ENCODE data around the gene BCL10. TPM values are rescaled to one million over a fixed set of nuclear protein-coding genes. Genes with fewer than 3 reads are reported as not detected.

Gene BCL10
- polyA plus RNA-seq, 1 donor (not counting 4 experiments of a cell fraction or from before 2014, with no cell fraction given): 22.4 TPM

DNA sequence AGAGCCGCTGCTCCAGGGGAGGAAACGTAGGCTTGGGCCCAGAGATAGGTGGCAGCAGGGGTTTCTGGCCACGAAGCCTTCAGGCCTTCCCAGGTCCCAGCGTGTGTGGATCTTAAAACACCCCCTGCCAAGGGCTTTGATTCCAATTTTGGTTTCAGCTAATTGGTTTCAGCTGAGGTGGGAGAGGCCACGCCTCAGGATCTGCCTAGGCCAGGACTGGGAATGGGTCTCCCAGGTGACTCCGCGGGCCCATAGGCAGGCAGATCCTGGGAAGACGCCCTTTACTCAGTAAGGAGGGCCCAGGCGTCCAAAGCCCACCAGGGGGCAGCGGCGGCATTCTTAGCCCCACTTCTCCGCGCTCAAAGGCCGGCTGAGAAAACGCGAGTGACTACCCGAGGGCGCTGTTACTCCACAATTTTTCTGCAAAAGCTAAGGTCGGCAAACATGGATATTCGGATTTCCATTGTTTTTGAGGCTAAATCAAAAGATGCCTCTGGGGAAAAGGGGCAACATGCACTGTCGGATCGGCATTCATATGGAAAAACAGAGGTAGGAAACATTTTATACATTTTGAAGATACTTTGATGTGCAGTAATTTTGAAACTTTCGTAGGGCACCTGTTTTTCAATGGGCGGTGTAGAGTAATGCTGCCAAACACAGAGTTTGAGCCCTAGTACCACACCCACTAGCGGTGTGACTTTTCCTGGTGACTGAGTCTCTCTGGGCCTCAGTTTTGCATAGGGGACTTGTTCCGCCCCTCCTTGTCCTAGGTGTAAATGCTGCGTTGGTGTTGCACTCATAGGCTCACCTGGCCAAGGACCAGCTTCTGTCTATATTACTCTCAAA, 31.8 kb upstream of the BCL10 start:
- Histone ChIP-seq H3K4me3 (ENCODE audit: control insufficient read depth in 2 of 3, extremely low read depth in 1 of 3, insufficient read depth in 2 of 3, low read depth in 1 of 3, low read length in 3 of 3) (no peak overlapping the region), H3K9me3 (ENCODE audit: control insufficient read depth, low read depth, low read length) (no peaks in the 10 kb centered on the region), H2AFZ (ENCODE audit: control insufficient read depth, low read length) (peak overlapping the region; percentile 73), H3K36me3 (ENCODE audit: control insufficient read depth in 2 of 2, extremely low read depth in 1 of 2, insufficient read depth in 2 of 2, low read length in 2 of 2) (no peaks in the 10 kb centered on the region), H3K27me3 (ENCODE audit: control insufficient read depth, extremely low read depth, insufficient read depth, low read length) (no peaks in the 10 kb centered on the region), H3K4me2 (ENCODE audit: control insufficient read depth, extremely low read depth, insufficient read depth, low read depth, low read length) (peak overlapping the region; percentile 17), H3K79me2 (ENCODE audit: control insufficient read depth, insufficient read depth, low read length) (no peaks in the 10 kb centered on the region), H3K27ac (ENCODE audit: control insufficient read depth, insufficient read depth, low read length) (no peak overlapping the region), H3K4me1 (ENCODE audit: control insufficient read depth, extremely low read depth, insufficient read depth, low read length) (peaks cover 20% of the 10 kb centered on the region), H3K9ac (ENCODE audit: control insufficient read depth, extremely low read depth, insufficient read depth, low read length) (no peak overlapping the region), H4K20me1 (ENCODE audit: control insufficient read depth, extremely low read depth, insufficient read depth, low read length) (no peaks in the 10 kb centered on the region), H3K9me1 (ENCODE audit: control insufficient read depth, extremely low read depth, insufficient read depth, low read length) (no peaks in the 10 kb centered on the region)
- FAIRE-seq: peak; percentile 83
- no peak for DNase-seq (ENCODE audit: low read depth, low spot score)
- dilution Hi-C loops (cut with MboI; ENCODE audit: extremely low pct_ligation_motif_present, low sequenced_read_pairs): no loop called here
- TF ChIP-seq, protein P1, sequence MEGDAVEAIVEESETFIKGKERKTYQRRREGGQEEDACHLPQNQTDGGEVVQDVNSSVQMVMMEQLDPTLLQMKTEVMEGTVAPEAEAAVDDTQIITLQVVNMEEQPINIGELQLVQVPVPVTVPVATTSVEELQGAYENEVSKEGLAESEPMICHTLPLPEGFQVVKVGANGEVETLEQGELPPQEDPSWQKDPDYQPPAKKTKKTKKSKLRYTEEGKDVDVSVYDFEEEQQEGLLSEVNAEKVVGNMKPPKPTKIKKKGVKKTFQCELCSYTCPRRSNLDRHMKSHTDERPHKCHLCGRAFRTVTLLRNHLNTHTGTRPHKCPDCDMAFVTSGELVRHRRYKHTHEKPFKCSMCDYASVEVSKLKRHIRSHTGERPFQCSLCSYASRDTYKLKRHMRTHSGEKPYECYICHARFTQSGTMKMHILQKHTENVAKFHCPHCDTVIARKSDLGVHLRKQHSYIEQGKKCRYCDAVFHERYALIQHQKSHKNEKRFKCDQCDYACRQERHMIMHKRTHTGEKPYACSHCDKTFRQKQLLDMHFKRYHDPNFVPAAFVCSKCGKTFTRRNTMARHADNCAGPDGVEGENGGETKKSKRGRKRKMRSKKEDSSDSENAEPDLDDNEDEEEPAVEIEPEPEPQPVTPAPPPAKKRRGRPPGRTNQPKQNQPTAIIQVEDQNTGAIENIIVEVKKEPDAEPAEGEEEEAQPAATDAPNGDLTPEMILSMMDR (optimal IDR thresholded peaks at IDR 0.05 in 1 of 3, IDR thresholded peaks at IDR 0.05 in 1 of 3, conservative IDR thresholded peaks at IDR 0.05 in 1 of 3; ENCODE audit: extremely low read depth in 1 of 3, insufficient read depth in 2 of 3, low read length in 3 of 3): peak; percentile 97 to 99 (median 98)
- TF ChIP-seq EZH2 (IDR thresholded peaks at IDR 0.05; ENCODE audit: low read length): no peak

DNA sequence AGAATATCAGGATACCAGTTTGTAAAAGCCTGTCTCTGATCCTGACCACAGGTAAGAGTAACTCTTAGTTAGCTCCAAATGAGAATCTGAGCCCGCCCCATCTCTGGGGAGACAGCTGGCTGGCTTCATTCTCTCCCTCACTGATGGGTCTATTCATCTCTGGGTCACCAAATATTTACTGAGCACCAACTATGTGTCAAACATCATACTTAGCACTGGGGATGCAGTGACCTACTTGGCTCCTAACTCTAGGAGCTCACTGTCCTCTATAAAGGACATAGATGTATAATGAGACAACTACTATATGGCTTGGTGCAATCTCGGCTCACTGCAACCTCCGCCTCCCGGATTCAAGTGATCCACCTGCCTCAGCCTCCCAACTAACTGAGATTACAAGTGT, 29.8 kb upstream of the BCL10 start:
- H3K27me3 ChIP-seq (ENCODE audit: control insufficient read depth, extremely low read depth, insufficient read depth, low read length): no peaks in the 10 kb centered on the region
- no peaks in the 10 kb centered on the region for H3K9me1 ChIP-seq (ENCODE audit: control insufficient read depth, extremely low read depth, insufficient read depth, low read length)
- H3K9me3 ChIP-seq (ENCODE audit: control insufficient read depth, low read depth, low read length): no peaks in the 10 kb centered on the region
- H3K36me3 ChIP-seq (ENCODE audit: control insufficient read depth in 2 of 2, extremely low read depth in 1 of 2, insufficient read depth in 2 of 2, low read length in 2 of 2): no peaks in the 10 kb centered on the region
- no peak for TF ChIP-seq EZH2 (IDR thresholded peaks at IDR 0.05; ENCODE audit: low read length)
- TF ChIP-seq, protein P1 (optimal IDR thresholded peaks at IDR 0.05 in 1 of 3, IDR thresholded peaks at IDR 0.05 in 1 of 3, conservative IDR thresholded peaks at IDR 0.05 in 1 of 3; ENCODE audit: extremely low read depth in 1 of 3, insufficient read depth in 2 of 3, low read length in 3 of 3): no peak
- no peak overlapping the region for H3K4me3 ChIP-seq (ENCODE audit: control insufficient read depth in 2 of 3, extremely low read depth in 1 of 3, insufficient read depth in 2 of 3, low read depth in 1 of 3, low read length in 3 of 3)
- H3K4me1 ChIP-seq (ENCODE audit: control insufficient read depth, extremely low read depth, insufficient read depth, low read length): peaks cover 14% of the 10 kb centered on the region
- no peak overlapping the region for H3K27ac ChIP-seq (ENCODE audit: control insufficient read depth, insufficient read depth, low read length)
- FAIRE-seq: no peak
- H2AFZ ChIP-seq (ENCODE audit: control insufficient read depth, low read length): no peak overlapping the region
- no peak overlapping the region for H3K9ac ChIP-seq (ENCODE audit: control insufficient read depth, extremely low read depth, insufficient read depth, low read length)
- H3K4me2 ChIP-seq (ENCODE audit: control insufficient read depth, extremely low read depth, insufficient read depth, low read depth, low read length): no peak overlapping the region
- DNase-seq (ENCODE audit: low read depth, low spot score): no peak
- H3K79me2 ChIP-seq (ENCODE audit: control insufficient read depth, insufficient read depth, low read length): no peaks in the 10 kb centered on the region
- dilution Hi-C loops (cut with MboI; ENCODE audit: extremely low pct_ligation_motif_present, low sequenced_read_pairs): no loop called here
- no peaks in the 10 kb centered on the region for H4K20me1 ChIP-seq (ENCODE audit: control insufficient read depth, extremely low read depth, insufficient read depth, low read length)

Measured in keratinocyte (primary cell).